Parathyroid adenoma (tissue), 2 donors: ENCODE measurements around the gene RLBP1.

ENCODE experiments used
- H2AFZ ChIP-seq: fragments of 300-600 bp; sonication (generic); one replicate; pipeline ENCODE4 v1.7.0; 2017; ENCODE audit warnings: antibody characterized with exemption, mild to moderate bottlenecking
- H3K27ac ChIP-seq: fragments of 300-600 bp; sonication (generic); one replicate; pipeline ENCODE4 v1.7.0; 2017
- H3K27me3 ChIP-seq: fragments of 300-600 bp; sonication (generic); one replicate; pipeline ENCODE4 v1.7.0; 2017; ENCODE audit warnings: low read length; ENCODE audit not compliant: control insufficient read depth, insufficient read depth
- H3K36me3 ChIP-seq: fragments of 300-600 bp; sonication (generic); one replicate; pipeline ENCODE4 v1.7.0; 2017; ENCODE audit warnings: low read length; ENCODE audit not compliant: control insufficient read depth, insufficient read depth
- H3K4me1 ChIP-seq: fragments of 300-600 bp; sonication (generic); one replicate; pipeline ENCODE4 v1.7.0; 2017; ENCODE audit warnings: control low read depth
- H3K4me2 ChIP-seq: fragments of 300-600 bp; sonication (generic); one replicate; pipeline ENCODE4 v1.7.0; 2017; ENCODE audit warnings: low read length
- H3K4me3 ChIP-seq: fragments of 300-600 bp; sonication (generic); one replicate; pipeline ENCODE4 v1.7.0; 2017; ENCODE audit warnings: low read depth, low read length
- H3K79me2 ChIP-seq: fragments of 300-600 bp; sonication (generic); one replicate; pipeline ENCODE4 v1.7.0; 2017; ENCODE audit warnings: control low read depth
- H3K9ac ChIP-seq: fragments of 300-600 bp; sonication (generic); one replicate; pipeline ENCODE4 v1.7.0; 2017; ENCODE audit warnings: mild to moderate bottlenecking
- H3K9me3 ChIP-seq: fragments of 300-600 bp; sonication (generic); one replicate; pipeline ENCODE4 v1.7.0; 2017; ENCODE audit warnings: low read length; ENCODE audit not compliant: control insufficient read depth
- TF ChIP-seq, protein P1 (sequence below): fragments of 300-600 bp; sonication (generic); IDR thresholded peaks from one replicate; pipeline ENCODE4 v1.7.0; 2017; ENCODE audit warnings: antibody characterized with exemption, mild to moderate bottlenecking
- donor health status: primary hyperparathyroidism.

The RLBP1 gene

GRCh38 chr15:89196994-89197393 lies 24.4 kb downstream of the RLBP1 start:
- peaks cover 5% of the 10 kb centered on the region for H3K4me1 ChIP-seq
- no peaks in the 10 kb centered on the region for H3K36me3 ChIP-seq
- H2AFZ ChIP-seq: no peak overlapping the region
- no peak overlapping the region for H3K9ac ChIP-seq
- H3K79me2 ChIP-seq: no peaks in the 10 kb centered on the region
- H3K9me3 ChIP-seq: no peaks in the 10 kb centered on the region
- no peak overlapping the region for H3K4me2 ChIP-seq
- no peak overlapping the region for H3K4me3 ChIP-seq
- H3K27ac ChIP-seq: no peak overlapping the region
- H3K27me3 ChIP-seq: no peaks in the 10 kb centered on the region
- TF ChIP-seq, protein P1, sequence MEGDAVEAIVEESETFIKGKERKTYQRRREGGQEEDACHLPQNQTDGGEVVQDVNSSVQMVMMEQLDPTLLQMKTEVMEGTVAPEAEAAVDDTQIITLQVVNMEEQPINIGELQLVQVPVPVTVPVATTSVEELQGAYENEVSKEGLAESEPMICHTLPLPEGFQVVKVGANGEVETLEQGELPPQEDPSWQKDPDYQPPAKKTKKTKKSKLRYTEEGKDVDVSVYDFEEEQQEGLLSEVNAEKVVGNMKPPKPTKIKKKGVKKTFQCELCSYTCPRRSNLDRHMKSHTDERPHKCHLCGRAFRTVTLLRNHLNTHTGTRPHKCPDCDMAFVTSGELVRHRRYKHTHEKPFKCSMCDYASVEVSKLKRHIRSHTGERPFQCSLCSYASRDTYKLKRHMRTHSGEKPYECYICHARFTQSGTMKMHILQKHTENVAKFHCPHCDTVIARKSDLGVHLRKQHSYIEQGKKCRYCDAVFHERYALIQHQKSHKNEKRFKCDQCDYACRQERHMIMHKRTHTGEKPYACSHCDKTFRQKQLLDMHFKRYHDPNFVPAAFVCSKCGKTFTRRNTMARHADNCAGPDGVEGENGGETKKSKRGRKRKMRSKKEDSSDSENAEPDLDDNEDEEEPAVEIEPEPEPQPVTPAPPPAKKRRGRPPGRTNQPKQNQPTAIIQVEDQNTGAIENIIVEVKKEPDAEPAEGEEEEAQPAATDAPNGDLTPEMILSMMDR: no peak

GRCh38 chr15:89196241-89196640 lies 25.1 kb downstream of the RLBP1 start:
- no peak overlapping the region for H2AFZ ChIP-seq
- H3K9me3 ChIP-seq: no peaks in the 10 kb centered on the region
- no peak overlapping the region for H3K27ac ChIP-seq
- H3K27me3 ChIP-seq: no peaks in the 10 kb centered on the region
- no peaks in the 10 kb centered on the region for H3K79me2 ChIP-seq
- H3K4me1 ChIP-seq: peaks cover 5% of the 10 kb centered on the region
- no peak overlapping the region for H3K9ac ChIP-seq
- no peaks in the 10 kb centered on the region for H3K36me3 ChIP-seq
- no peak overlapping the region for H3K4me3 ChIP-seq
- TF ChIP-seq, protein P1: no peak
- H3K4me2 ChIP-seq: no peak overlapping the region

- Histone ChIP-seq H2AFZ (no peak overlapping the region), H3K4me1 (peaks cover 5% of the 10 kb centered on the region), H3K9me3 (no peaks in the 10 kb centered on the region), H3K27me3 (no peaks in the 10 kb centered on the region), H3K27ac (no peak overlapping the region), H3K36me3 (no peaks in the 10 kb centered on the region), H3K4me2 (no peak overlapping the region), H3K4me3 (no peak overlapping the region), H3K79me2 (no peaks in the 10 kb centered on the region), H3K9ac (no peak overlapping the region)
- TF ChIP-seq, protein P1: no peak
Measured at GRCh38 chr15:89195836-89196235, 25.5 kb downstream of the RLBP1 start.

- H2AFZ ChIP-seq: no peak overlapping the region
- H3K27me3 ChIP-seq: no peaks in the 10 kb centered on the region
- H3K4me2 ChIP-seq: no peak overlapping the region
- no peaks in the 10 kb centered on the region for H3K79me2 ChIP-seq
- H3K4me1 ChIP-seq: peaks cover 5% of the 10 kb centered on the region
- no peak overlapping the region for H3K4me3 ChIP-seq
- no peaks in the 10 kb centered on the region for H3K9me3 ChIP-seq
- no peak overlapping the region for H3K27ac ChIP-seq
- H3K9ac ChIP-seq: no peak overlapping the region
- H3K36me3 ChIP-seq: no peaks in the 10 kb centered on the region
- TF ChIP-seq, protein P1: no peak
Measured at GRCh38 chr15:89194608-89195007, 26.8 kb downstream of the RLBP1 start.

DNA sequence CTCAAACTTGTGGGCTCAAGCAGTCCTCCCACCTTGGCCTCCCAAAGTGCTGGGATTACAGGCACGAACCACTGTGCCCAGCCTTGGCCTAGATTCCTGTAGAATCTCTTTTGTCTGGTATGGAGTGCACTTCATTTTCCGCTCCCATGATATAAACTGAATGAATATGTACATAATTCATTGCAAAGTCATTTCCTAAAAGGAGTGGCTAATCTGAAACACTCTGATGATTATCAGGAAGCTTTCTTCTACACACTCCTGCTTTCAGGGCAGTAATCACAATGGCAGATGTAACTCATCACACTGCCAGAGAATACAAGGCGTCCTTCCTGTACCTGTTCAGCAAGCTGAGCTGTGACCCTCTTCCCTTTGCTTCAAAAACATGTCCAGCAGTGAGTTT lies 28.6 kb downstream of the RLBP1 start:
- no peaks in the 10 kb centered on the region for H3K27me3 ChIP-seq
- peaks cover 5% of the 10 kb centered on the region for H3K4me1 ChIP-seq
- H3K27ac ChIP-seq: no peak overlapping the region
- no peaks in the 10 kb centered on the region for H3K9me3 ChIP-seq
- no peak overlapping the region for H3K4me2 ChIP-seq
- TF ChIP-seq, protein P1: no peak
- H3K79me2 ChIP-seq: no peaks in the 10 kb centered on the region
- H3K36me3 ChIP-seq: no peaks in the 10 kb centered on the region
- no peak overlapping the region for H2AFZ ChIP-seq
- H3K4me3 ChIP-seq: no peak overlapping the region
- H3K9ac ChIP-seq: no peak overlapping the region
